Breast epithelium (tissue), 4 donors: ENCODE results near the gene HELZ. TPM values are rescaled to one million over a fixed set of nuclear protein-coding genes. Genes with fewer than 3 reads are reported as not detected.

ENCODE experiments used
- DNase-seq, 2 donors: peaks; one replicate each; pipeline ENCODE4 v3.0.0-alpha.2; 2019; ENCODE audit warnings: low spot score in 2 of 2
- H3K27ac ChIP-seq, 2 donors: fragments of 200-600 bp; sonication (generic) in 1 of 2; one replicate each; pipeline ENCODE4 v1.5.1; 2016 to 2019; ENCODE audit warnings: mild to moderate bottlenecking in 1 of 2
- H3K27me3 ChIP-seq, 2 donors: fragments of 200-600 bp; sonication (generic) in 1 of 2; one replicate each; pipeline versions ENCODE4 v1.5.1 to v1.6.0; 2017 to 2019; ENCODE audit warnings: control low read depth in 1 of 2, mild to moderate bottlenecking in 1 of 2
- H3K36me3 ChIP-seq: fragments of 200-600 bp; one replicate; pipeline ENCODE4 v1.5.1; 2019
- H3K4me1 ChIP-seq, 2 donors: fragments of 200-600 bp; sonication (generic); one replicate each; pipeline ENCODE4 v1.5.1; 2016 to 2019; ENCODE audit warnings: control low read depth in 1 of 2
- H3K4me3 ChIP-seq, 3 donors: fragments of 200-600 bp; sonication (generic); 1 replicate in 2 of 3; 2 replicates in 1 of 3; pipeline ENCODE4 v1.5.1; 2016 to 2019; ENCODE audit warnings: mild to moderate bottlenecking in 3 of 3, moderate library complexity in 2 of 3
- H3K9me3 ChIP-seq, 2 donors: fragments of 200-600 bp; sonication (generic) in 1 of 2; one replicate each; pipeline ENCODE4 v1.5.1; 2016 to 2019; ENCODE audit warnings: control low read depth in 1 of 2
- CTCF ChIP-seq, 3 donors: fragments of 450-650 bp; IDR thresholded peaks; one replicate each; pipeline ENCODE4 v1.5.1; 2016 to 2017; ENCODE audit warnings: antibody characterized with exemption in 3 of 3, mild to moderate bottlenecking in 3 of 3, moderate library complexity in 3 of 3
- POLR2A ChIP-seq: fragments of 450-650 bp; IDR thresholded peaks from one replicate; pipeline ENCODE4 v1.6.1; 2016; ENCODE audit warnings: antibody characterized with exemption, mild to moderate bottlenecking, moderate library complexity
- POLR2AphosphoS5 ChIP-seq, 3 donors: sonication (generic); formaldehyde crosslinking; IDR thresholded peaks; one replicate each; pipeline ENCODE4 v1.6.1; 2017; ENCODE audit warnings: antibody characterized with exemption in 3 of 3
- intact Hi-C: fragments of 100-400 bp; cut with DNase I; formaldehyde crosslinking; loops from one replicate; pipeline ENCODE4 v1.15.1; 2023; ENCODE audit warnings: low total_unique reads
- total RNA-seq, 3 donors: library from RNA; depleted of rRNA; stranded (reverse); fragments of >200 nt; gene quantifications; one replicate each; pipeline ENCODE4 v1.1.0, GENCODE V29; 2016

Gene HELZ
- total RNA-seq, 3 donors from 2014 or later: 66.5 to 104 (median 79.8) TPM

- no peaks in the 10 kb centered on the region for H3K9me3 ChIP-seq
- H3K27ac ChIP-seq: peak overlapping the region; percentile 93 to 96
- intact Hi-C loops: no loop called here
- no peaks in the 10 kb centered on the region for H3K27me3 ChIP-seq
- DNase-seq: no peak
- H3K4me1 ChIP-seq: peaks cover 0 to 4% of the 10 kb centered on the region in 2 donors
- peak overlapping the region; percentile 86 to 99 (median 98) for H3K4me3 ChIP-seq
- TF ChIP-seq POLR2A (no peak), CTCF (IDR thresholded peaks at IDR 0.05) (no peak), POLR2AphosphoS5 (IDR thresholded peaks at IDR 0.05) (no peak)
- H3K36me3 ChIP-seq: no peaks in the 10 kb centered on the region
These were observed 852 bp upstream of the HELZ start for GRCh38 chr17:67245694-67246402.

- no peak for DNase-seq
- intact Hi-C loops: no loop called here
- H3K27ac ChIP-seq: peak overlapping the region; percentile 93 to 96
- no peaks in the 10 kb centered on the region for H3K9me3 ChIP-seq
- H3K27me3 ChIP-seq: no peaks in the 10 kb centered on the region
- peak overlapping the region; percentile 86 to 99 (median 98) for H3K4me3 ChIP-seq
- H3K36me3 ChIP-seq: no peaks in the 10 kb centered on the region
- TF ChIP-seq POLR2A: no peak
- TF ChIP-seq CTCF (IDR thresholded peaks at IDR 0.05): peak in 1 of 3 donors; percentile 8
- peaks cover 0 to 4% of the 10 kb centered on the region in 2 donors for H3K4me1 ChIP-seq
These were observed 444 bp downstream of the HELZ start for GRCh38 chr17:67244431-67245072.

GRCh38 chr17:67243284-67243683, 1.7 kb downstream of the HELZ start:
- Histone ChIP-seq H3K27me3 (no peaks in the 10 kb centered on the region), H3K36me3 (no peaks in the 10 kb centered on the region), H3K4me1 (peaks cover 0 to 4% of the 10 kb centered on the region in 2 donors), H3K9me3 (no peaks in the 10 kb centered on the region), H3K27ac (no peak overlapping the region), H3K4me3 (peak overlapping the region in 2 of 3 donors; percentile 98 to 99)
- intact Hi-C loops: no loop called here
- no peak for TF ChIP-seq POLR2A
- no peak for TF ChIP-seq POLR2AphosphoS5 (IDR thresholded peaks at IDR 0.05)
- no peak for TF ChIP-seq CTCF (IDR thresholded peaks at IDR 0.05)
- no peak for DNase-seq

GRCh38 chr17:67241719-67242341, 3.2 kb downstream of the HELZ start:
- TF ChIP-seq POLR2AphosphoS5 (IDR thresholded peaks at IDR 0.05) (no peak), POLR2A (no peak), CTCF (IDR thresholded peaks at IDR 0.05) (no peak)
- H3K27ac ChIP-seq: no peak overlapping the region
- H3K27me3 ChIP-seq: no peaks in the 10 kb centered on the region
- DNase-seq: no peak
- H3K4me1 ChIP-seq: peaks cover 0 to 4% of the 10 kb centered on the region in 2 donors
- no peak overlapping the region for H3K4me3 ChIP-seq
- H3K36me3 ChIP-seq: no peaks in the 10 kb centered on the region
- no peaks in the 10 kb centered on the region for H3K9me3 ChIP-seq
- intact Hi-C loops: no loop called here

GRCh38 chr17:67239597-67239996, 5.4 kb downstream of the HELZ start:
- no peaks in the 10 kb centered on the region for H3K9me3 ChIP-seq
- H3K27me3 ChIP-seq: no peaks in the 10 kb centered on the region
- DNase-seq: no peak
- no peak overlapping the region for H3K4me3 ChIP-seq
- TF ChIP-seq POLR2AphosphoS5 (IDR thresholded peaks at IDR 0.05) (no peak), POLR2A (no peak), CTCF (IDR thresholded peaks at IDR 0.05) (no peak)
- no peak overlapping the region for H3K27ac ChIP-seq
- H3K36me3 ChIP-seq: no peaks in the 10 kb centered on the region
- intact Hi-C loops: no loop called here
- peaks cover 0 to 4% of the 10 kb centered on the region in 2 donors for H3K4me1 ChIP-seq
